PC-3 (cell line): Measurements from ENCODE around the gene HECTD2.

Source experiments
- EZH2 ChIP-seq: fragments of 300-600 bp; sonication (generic); IDR thresholded peaks from one replicate; pipeline ENCODE4 v1.6.1; 2017; ENCODE audit warnings: antibody characterized with exemption, mild to moderate bottlenecking, low read length; ENCODE audit not compliant: unreplicated experiment
- TF ChIP-seq, protein P1 (sequence below): fragments of 300-600 bp; sonication (generic); conservative IDR thresholded peaks from 2 replicates; pipeline ENCODE4 v1.5.1; 2017; ENCODE audit warnings: antibody characterized with exemption, low read depth, mild to moderate bottlenecking, low read length

GRCh38 chr10:91539930-91540329 lies 129.8 kb downstream of the HECTD2 start:
- TF ChIP-seq, protein P1, sequence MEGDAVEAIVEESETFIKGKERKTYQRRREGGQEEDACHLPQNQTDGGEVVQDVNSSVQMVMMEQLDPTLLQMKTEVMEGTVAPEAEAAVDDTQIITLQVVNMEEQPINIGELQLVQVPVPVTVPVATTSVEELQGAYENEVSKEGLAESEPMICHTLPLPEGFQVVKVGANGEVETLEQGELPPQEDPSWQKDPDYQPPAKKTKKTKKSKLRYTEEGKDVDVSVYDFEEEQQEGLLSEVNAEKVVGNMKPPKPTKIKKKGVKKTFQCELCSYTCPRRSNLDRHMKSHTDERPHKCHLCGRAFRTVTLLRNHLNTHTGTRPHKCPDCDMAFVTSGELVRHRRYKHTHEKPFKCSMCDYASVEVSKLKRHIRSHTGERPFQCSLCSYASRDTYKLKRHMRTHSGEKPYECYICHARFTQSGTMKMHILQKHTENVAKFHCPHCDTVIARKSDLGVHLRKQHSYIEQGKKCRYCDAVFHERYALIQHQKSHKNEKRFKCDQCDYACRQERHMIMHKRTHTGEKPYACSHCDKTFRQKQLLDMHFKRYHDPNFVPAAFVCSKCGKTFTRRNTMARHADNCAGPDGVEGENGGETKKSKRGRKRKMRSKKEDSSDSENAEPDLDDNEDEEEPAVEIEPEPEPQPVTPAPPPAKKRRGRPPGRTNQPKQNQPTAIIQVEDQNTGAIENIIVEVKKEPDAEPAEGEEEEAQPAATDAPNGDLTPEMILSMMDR = no peak
- TF ChIP-seq EZH2 = no peak
